Hippocampal formation (tissue), 2 donors: Measurements from ENCODE around the gene LRBA.
"Not testable (repeated sequence)": the region's sequence is repeated elsewhere in the genome, so short reads cannot be mapped to it uniquely, and the experiment has no call there.

Source experiments
- DNase-seq, 2 donors: peaks; one replicate each; lab custom pipeline; 2025; lab: John Stamatoyannopoulos, UW

Gene LRBA

DNA sequence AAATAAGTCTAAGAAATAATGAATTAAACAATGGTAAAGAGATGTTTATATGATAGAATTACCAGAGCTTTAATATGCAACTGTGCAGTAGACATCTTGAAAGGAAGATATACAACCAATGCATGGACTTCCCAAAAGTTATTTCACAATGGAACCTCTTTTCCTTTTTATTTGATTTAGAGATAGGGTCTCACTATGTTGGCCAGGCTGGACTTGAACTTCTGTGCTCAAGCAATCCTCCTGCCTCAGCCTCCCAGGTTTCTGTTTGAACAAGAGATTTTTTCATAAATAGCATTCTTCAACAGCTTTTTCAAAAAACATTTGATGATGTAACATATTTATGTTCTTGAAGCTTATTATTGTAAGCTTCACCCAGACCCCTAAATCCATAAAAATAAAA lies 72.0 kb downstream of the LRBA start:
- DNase-seq: no peak

DNA sequence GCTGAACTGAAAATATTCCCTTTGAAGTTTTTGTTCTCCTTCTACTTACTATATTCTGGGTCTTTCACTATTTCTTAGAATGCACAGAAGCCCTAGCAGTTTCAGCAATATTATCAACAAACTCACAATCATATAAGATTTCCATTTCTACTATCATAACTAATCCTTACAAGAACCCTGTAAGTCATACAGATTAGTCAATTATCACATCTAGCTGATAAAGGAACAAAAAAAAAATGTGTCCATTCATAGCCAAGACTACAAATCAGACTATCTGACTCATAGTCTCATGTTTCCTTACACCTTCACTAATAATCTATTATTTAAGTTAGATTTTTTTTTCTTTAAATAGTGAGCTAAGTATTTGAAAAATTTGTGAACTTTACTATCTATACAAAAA lies 72.5 kb downstream of the LRBA start:
- no peak for DNase-seq

DNA sequence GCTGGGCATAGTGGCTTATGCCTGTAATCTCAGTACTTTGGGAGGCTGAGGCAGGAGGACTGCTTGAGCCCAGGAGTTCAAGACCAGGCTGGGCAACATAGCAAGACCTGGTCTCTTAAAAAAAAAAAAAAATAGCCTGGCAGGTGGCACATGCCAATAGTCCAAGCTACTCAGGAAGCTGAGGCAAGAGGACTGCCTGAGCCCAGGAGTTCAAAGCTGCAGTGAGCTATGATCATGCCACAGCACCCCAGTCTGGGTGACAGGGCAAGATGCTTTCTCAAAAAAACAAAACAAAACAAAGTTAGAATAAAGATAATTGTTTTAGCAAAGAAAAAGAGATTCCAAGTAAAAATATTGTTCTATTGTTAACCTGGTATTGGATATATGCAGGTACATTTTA lies 75.0 kb downstream of the LRBA start:
- DNase-seq: no peak

DNA sequence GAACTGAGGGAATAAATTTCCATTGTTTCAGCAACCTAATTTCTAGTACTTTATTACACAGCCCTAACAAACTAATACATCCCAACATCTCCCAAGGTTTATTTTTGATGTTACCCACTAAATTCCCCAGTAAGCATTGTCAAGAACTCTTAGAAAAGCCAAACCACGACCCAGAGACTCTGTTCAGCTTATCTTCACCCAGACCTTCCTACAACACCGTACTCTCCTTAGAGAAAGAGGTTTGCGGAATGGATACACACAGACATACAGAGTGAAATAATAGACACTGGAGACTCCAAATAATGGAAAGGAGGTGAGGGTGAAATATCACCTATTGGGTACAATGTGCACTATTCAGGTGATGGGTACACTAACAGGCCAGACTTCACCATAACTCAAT lies 75.6 kb downstream of the LRBA start:
- DNase-seq: no peak

DNA sequence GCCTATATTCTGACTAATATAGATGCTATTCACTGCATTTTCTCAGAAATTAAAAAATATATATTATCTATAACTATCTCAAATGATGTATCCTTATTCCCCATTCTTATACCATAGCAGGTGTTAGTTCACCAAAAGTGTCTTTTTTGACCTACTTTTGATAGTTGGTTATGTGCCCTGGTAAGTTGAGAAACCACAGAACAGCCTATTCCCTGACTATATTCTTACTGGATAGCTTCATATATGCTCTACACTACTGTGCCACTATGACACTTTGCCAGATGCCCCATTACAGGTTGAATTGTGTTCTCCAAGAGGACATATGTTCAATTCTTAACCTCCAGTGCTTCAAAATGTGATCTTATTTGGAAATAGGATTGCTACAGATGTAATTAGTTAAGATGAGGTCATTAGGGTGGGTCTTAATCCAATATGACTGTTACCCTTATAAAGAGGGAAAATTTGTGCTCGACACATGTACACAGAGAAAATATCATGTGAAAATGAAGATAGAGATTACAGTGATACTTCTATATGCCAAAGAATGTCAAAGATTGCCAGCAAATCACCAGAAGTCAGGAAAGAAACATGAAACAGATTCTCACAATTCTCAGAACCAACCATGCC lies 76.1 kb downstream of the LRBA start:
- DNase-seq: no peak

DNA sequence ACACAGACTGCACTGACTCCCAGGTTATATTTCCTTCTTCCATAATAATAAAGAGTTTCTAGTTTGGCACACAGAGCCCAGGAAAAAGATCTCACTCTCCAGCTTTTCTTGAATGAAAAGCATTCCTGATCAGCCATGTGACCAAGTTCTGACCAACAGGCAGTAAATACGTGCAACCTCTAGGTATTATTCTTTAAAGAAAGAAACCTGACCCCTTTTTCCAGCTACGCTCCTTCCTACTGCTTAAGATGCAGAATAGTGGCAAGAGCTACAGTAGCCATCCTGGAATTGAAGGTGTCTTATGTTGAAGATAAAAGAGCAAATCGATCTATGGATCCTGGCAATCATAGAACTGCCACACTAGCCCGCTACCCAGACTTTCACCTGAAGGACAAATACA lies 76.7 kb downstream of the LRBA start:
- no peak for DNase-seq

DNA sequence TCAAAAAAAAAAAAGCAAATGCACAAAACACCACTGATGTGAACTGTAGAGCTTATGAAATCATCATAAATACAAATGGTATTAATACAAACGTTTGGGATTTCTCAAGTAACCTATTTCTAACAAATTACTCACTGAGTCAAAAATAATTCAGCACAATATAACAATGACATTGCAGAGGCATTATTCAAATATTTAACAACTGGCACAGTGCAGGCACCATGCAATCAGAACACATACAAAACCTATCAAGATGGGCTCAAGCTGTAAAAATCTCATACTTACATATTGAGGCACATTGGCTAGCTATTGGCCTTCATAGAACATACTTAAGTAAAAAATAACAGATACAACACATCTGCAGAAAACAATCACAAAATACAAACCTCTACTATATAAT lies 81.1 kb downstream of the LRBA start:
- no peak for DNase-seq

DNA sequence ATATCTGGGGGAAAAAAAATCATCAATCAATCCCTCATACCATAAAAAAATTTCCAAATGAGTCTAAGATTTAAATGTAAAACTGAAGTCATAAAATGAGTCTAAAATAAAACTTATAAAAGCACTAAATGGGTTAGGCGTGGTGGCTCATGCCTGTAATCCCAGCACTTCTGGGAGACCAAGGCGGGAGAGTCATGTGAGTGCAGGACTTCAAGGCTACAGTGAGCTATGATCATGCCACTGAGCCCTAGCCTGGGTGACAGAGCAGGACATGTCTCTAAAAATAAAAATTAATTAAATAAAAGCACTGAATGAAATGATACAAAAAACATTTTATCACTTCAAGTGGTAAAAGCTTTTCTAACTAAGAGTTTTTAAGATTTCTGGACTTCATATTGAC lies 83.3 kb downstream of the LRBA start:
- DNase-seq: no peak

DNA sequence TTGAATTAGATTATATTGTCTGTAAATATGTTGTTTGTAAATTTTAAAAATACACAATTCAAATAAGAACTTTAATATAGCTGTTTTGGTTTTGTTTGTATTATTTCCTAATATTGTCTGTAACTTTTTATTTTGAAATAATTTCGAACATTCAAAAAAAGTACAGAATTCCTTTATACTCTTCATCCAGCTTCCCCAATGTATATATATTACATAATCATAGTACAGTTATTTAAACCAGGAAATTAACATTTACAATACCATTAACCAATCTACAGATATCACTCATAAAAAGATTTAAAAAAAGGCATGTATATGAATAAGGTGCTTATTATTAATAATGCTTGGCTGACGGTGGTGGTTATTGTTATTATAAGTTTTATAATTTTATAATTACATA lies 84.1 kb downstream of the LRBA start:
- no peak for DNase-seq

DNA sequence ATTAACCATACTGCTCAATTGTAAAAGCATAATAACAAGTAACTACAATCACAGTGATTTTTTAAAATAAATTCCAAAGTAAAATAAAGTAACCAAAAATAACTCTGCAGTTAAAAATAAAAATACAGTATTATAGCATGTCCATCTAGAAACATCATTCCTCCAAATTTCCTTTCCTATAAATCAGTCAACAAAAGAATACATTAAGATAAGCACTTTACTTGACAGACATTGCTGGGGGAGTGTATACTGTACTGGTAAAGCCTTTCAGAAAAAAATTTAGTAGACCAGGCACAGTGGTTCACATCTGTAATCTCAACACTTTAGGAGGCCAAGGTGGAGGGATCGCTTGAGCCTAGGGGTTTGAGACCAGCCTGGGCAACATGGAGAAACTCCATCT lies 91.1 kb downstream of the LRBA start:
- no peak for DNase-seq

DNA sequence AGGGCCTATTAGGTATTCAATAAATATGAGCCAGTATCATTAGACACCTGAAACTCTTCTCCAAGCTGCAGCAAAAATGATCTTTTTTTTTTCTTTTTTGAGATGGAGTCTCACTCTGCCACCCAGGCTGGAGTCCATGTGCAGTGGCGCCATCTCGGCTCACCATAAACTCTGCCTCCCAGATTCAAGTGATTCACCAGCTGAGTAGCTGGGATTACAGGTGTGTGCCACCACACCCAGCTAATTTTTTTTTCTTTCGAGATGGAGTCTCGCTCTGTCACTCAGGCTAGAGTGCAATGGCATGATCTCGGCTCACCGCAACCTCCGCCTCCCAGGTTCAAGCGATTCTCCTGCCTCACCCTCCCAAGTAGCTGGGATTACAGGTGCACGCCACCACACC lies 93.6 kb downstream of the LRBA start:
- DNase-seq: not testable (repeated sequence)

DNA sequence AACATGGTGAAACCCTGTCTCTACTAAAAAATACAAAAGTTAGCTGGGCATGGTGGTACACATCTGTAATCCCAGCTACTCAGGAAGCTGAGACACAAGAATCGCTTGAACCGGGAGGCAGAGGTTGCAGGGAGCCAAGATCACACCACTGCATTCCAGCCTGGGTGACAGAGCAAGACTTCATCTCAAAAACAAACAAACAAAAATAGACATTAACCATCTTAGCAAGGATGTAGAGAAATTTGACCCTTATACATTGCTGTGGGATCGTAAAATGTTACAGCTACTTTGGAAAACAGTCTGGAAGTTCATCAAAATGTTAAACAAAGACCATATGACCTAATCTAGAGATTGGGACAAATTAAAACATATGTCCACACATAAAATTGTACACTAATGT lies 96.5 kb downstream of the LRBA start:
- not testable (repeated sequence) for DNase-seq

DNA sequence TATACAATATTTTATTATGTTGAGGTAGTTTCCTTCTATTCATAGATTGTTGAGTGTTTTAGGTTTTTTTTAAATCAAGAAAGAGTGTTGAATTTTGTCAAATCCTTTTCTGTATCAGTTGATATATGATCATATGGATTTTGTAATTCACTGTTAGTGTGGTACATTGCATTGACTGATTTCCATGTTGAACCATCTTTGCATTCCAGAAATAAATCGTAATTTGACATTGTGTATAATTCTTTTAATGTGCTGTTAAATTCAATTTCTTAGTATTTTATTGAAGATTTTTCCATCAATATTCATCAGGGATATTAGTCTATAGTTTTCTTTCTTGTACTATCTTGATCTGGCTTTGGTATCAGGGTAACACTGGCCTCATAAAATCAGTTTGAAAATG lies 103.8 kb downstream of the LRBA start:
- no peak for DNase-seq

DNA sequence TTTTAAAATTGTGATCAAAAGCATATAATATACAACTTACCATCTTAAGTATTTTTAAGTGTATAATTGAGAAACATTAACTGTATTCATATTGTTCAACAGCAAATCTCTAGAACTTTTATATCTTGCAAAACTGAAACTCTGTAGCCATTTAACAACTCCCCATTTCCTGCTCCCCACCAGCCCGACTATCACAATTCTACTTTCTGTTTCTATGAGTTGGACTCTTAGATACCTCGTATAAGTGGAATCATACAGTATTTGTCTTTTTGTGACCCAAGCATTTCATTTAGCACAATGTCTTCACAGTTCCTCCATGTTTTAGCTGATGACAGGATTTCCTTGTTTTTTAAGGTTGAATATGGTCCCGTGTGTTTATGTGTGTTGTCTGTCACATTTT lies 106.0 kb downstream of the LRBA start:
- no peak for DNase-seq

DNA sequence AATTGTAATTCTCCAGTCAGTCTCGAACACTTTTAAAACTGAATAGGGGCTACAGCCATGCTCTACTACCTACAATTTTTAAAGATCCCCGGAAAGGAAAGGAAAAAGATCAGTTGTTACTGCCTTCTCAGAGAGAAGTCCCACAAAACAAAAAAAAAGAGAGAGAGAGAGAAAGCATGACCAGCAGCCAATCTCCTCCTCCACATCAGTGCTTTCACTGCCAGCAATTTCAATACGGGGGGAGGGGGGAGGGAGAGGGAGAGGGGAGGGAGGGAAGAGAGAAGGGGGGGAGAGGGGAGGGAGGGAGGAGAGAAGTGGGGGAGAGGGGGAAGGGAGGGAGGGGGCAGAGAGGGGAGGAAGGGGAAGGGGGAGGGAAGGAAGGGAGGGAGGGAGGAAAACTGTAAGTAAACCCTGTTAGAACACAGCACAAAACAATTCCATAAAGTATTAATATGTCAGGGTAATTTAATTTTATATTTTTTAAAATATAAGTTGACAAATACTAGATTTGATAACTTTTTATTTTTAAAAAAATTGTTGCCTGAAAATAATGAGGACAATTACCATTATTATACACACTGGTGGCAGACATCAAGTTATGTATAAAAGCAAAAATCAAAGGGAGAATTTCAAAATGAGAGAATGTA lies 108.0 kb downstream of the LRBA start:
- peak; percentile 2 to 19 for DNase-seq

DNA sequence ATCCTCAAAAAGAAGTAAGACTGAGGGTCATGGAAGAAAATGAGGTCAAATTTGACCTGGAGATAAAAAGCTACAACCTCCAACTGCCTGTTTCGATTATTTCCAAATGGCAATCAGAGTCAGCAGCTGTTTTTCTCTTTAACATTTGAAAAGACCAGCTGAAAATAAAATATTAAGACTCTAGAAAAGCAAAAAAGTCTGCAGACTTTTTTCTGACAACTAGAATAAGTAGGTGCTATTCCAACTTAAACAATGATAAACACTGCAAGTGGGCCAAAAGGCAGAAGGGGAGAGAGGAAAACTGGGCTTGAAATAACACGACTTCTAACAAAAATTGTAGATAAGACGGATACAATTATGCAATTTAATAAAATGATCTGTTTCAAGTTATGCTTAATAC lies 110.4 kb downstream of the LRBA start:
- no peak for DNase-seq

DNA sequence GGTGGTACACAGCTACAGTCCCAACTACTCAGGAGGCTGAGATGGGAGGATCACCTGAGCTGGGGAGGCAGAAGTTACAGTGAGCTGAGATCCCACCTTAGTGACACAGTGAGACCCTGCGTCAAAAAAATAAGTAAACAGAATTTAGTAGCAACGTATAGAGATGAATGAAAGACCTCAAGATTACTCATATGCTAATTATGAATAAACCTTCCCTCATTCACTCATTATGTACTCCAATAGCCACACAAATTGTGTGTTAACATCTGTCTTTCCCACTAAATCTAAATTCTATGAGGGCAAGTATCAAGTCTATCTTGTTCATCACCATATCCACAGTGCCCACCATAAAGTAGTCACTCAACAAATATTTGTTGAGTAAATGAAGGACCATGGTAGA lies 111.5 kb downstream of the LRBA start:
- DNase-seq: no peak

DNA sequence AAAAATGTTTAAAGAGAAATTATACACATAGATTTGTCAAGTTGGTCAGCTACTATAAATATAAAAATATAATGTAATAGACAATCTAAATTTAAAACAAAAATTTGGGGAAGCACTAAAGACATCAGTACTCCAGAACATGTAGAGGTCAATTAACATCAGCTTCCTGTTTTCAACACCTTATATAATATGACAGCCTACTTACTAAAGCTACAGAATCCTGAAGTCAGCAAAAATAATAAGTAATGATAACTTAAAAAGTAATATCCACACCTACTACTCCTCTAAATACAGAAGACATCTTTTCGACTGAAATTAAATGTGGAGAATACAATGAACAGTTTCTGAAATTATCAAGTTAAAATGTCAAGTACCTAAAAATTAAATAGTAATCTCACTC lies 118.6 kb downstream of the LRBA start:
- DNase-seq: no peak

DNA sequence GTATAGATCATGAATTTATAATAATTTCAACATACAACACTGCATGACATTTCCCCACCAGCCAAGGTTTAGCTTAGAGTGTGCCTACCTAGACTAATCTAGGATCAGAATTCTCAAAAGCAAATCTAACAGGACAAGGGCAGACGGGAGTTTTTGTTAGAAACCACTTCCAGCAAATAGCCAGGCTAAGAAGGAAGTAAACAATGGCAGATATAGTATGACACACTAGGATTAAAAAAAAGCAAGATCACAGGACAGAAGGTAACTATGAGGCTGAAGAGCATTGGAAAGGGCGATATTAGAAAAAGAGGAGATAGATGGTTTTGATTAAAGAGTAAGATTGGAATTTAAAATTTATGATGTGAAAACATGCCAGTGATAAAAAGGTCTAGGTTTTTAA lies 124.8 kb downstream of the LRBA start:
- no peak for DNase-seq

DNA sequence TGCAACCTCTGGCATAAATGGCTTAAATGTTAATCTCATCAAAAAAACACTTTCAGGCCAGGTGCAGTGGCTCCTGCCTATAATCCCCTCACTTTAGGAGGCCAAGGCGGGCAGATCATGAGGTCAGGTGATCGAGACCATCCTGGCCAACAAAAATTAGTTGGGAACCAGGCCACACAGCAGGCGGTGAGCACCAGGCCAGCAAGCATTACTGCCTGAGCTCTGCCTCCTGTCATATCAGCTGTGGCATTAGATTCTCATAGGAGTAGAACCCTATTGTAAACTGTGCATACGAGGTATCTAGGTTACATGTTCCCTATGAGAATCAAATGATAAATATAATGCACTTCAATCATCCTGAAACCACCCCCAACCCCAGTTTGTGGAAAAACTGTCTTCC lies 125.8 kb downstream of the LRBA start:
- DNase-seq: no peak

DNA sequence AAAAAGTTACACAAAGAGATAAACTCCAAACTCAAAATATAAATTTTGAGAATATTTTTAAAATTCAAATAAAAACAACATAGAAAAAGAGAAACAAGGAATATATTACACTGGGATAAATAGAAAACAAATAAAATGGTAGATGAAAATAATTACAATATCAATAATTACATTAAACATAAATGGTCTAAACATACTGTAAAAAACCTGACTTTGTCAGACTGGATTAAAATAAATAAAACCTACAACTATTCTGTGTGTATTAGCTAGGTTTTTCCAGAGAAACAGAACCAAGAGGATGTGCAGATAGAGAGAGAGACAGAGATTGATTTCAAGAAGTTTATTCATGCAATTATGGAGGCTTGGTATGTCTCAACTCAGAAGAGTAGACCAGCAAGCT lies 126.5 kb downstream of the LRBA start:
- DNase-seq: no peak

DNA sequence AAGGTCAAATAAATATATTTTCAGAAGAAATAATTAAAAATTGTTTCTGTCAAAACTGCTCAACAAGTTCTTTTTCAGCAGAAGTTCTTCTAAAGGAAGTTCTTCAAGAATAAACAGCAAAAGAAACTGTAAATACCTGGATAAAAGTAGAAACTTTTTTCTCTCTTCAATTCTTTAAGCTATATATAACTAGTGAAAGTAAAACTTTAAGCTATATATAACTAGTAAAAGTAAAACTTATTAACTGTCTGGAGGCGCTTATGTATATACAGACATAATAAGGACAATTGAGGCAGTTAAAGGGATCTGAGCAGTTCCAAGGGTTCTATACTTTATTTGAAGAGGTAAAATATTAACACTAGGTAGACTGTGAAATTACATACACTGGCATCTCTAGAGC lies 126.9 kb downstream of the LRBA start:
- no peak for DNase-seq

DNA sequence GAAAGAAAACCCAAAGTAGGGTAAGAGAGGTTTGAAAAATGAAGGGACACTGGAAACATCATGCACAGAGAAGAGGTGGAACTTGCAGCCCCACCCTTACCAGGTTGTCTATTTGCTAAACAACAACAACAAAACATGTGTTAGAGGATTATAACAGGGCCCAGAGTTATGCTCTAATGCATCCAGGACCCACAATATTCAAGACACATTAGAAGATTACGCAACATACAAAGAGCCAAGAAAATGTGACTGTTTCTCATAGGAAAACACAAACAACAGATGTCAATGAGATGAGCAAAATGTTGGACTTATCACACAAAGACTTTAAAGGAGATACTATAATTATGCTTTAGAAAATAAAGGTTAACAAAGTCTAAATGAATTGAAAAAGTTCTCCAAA lies 128.5 kb downstream of the LRBA start:
- DNase-seq: no peak

DNA sequence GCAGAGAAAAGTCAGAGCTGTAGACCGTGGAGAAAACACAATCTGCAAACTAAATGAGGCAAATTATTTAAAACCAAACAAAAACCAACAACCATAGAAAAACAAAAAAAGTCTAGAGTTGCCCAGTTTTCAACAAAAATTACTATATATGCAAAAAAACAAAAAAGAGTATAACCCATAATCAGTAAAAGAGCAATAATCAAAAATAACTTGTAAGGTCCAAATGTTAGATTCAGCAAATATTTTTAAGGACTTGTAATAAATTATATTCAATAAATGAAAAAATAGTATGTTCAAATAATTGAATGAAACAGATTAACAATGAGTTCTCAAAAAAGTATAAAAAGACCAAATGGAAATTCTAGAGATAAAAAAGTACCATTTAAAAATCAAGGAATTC lies 130.5 kb downstream of the LRBA start:
- no peak for DNase-seq
